A549 (cell line): ENCODE data around the gene PRRT4.

Source experiments
- CEBPB ChIP-seq, 2 experiments: fragments of >200 bp in 1 of 2; sonication (Bioruptor Twin) in 1 of 2; formaldehyde crosslinking in 1 of 2; IDR thresholded peaks; 2 replicates each; pipeline ENCODE4 v1.6.1; 2012 to 2016
- MAFK ChIP-seq: fragments of 450-650 bp; IDR thresholded peaks from 2 replicates; pipeline ENCODE4 v1.6.1; 2014; ENCODE audit not compliant: partially characterized antibody
- POLR2A ChIP-seq: IDR thresholded peaks from 2 replicates; pipeline ENCODE4 v1.6.1; 2012; ENCODE audit warnings: mild to moderate bottlenecking, low read length
- TF ChIP-seq, protein P1 (sequence below): fragments of >200 bp; sonication (Bioruptor Twin); formaldehyde crosslinking; IDR thresholded peaks from 3 replicates; pipeline ENCODE4 v1.5.1; 2016
- TF ChIP-seq, protein P2 (sequence below): fragments of 150-350 bp; IDR thresholded peaks from 2 replicates; pipeline ENCODE4 v1.6.1; 2014; ENCODE audit warnings: low read depth, mild to moderate bottlenecking, low read length
- TF ChIP-seq, protein P3 (sequence below): fragments of 200-600 bp; sonication (generic); IDR thresholded peaks from 2 replicates; pipeline ENCODE4 v1.6.1; 2016; ENCODE audit warnings: antibody characterized with exemption, mild to moderate bottlenecking, moderate library complexity
- TF ChIP-seq, protein P4 (sequence below): IDR thresholded peaks from 2 replicates; pipeline ENCODE4 v1.6.1; 2012

DNA sequence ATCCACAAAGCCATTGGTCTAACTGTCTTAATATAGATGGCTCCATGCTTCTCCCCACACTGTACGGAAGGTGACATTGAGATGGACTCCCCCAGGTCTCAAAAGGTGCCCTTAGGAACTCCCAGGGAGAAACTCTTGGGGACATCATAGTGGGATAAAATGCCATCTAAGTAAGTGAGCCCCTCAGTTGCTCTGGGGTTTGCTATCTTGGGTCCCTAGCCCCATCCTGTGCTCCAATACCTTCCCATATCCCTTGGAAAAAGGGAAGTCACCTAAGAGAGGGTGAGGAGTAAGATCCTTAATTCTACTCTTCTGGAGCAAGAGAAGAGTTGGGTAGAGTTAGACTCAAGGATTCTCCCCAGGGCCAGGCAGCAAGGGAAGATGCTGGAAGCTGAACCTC is 7.9 kb downstream of the PRRT4 start:
- no peak for TF ChIP-seq CEBPB (IDR thresholded peaks at IDR 0.05)
- TF ChIP-seq, protein P1, sequence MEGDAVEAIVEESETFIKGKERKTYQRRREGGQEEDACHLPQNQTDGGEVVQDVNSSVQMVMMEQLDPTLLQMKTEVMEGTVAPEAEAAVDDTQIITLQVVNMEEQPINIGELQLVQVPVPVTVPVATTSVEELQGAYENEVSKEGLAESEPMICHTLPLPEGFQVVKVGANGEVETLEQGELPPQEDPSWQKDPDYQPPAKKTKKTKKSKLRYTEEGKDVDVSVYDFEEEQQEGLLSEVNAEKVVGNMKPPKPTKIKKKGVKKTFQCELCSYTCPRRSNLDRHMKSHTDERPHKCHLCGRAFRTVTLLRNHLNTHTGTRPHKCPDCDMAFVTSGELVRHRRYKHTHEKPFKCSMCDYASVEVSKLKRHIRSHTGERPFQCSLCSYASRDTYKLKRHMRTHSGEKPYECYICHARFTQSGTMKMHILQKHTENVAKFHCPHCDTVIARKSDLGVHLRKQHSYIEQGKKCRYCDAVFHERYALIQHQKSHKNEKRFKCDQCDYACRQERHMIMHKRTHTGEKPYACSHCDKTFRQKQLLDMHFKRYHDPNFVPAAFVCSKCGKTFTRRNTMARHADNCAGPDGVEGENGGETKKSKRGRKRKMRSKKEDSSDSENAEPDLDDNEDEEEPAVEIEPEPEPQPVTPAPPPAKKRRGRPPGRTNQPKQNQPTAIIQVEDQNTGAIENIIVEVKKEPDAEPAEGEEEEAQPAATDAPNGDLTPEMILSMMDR = no peak
- TF ChIP-seq, protein P2, sequence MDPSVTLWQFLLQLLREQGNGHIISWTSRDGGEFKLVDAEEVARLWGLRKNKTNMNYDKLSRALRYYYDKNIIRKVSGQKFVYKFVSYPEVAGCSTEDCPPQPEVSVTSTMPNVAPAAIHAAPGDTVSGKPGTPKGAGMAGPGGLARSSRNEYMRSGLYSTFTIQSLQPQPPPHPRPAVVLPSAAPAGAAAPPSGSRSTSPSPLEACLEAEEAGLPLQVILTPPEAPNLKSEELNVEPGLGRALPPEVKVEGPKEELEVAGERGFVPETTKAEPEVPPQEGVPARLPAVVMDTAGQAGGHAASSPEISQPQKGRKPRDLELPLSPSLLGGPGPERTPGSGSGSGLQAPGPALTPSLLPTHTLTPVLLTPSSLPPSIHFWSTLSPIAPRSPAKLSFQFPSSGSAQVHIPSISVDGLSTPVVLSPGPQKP = no peak
- TF ChIP-seq MAFK = no peak
- TF ChIP-seq, protein P3, sequence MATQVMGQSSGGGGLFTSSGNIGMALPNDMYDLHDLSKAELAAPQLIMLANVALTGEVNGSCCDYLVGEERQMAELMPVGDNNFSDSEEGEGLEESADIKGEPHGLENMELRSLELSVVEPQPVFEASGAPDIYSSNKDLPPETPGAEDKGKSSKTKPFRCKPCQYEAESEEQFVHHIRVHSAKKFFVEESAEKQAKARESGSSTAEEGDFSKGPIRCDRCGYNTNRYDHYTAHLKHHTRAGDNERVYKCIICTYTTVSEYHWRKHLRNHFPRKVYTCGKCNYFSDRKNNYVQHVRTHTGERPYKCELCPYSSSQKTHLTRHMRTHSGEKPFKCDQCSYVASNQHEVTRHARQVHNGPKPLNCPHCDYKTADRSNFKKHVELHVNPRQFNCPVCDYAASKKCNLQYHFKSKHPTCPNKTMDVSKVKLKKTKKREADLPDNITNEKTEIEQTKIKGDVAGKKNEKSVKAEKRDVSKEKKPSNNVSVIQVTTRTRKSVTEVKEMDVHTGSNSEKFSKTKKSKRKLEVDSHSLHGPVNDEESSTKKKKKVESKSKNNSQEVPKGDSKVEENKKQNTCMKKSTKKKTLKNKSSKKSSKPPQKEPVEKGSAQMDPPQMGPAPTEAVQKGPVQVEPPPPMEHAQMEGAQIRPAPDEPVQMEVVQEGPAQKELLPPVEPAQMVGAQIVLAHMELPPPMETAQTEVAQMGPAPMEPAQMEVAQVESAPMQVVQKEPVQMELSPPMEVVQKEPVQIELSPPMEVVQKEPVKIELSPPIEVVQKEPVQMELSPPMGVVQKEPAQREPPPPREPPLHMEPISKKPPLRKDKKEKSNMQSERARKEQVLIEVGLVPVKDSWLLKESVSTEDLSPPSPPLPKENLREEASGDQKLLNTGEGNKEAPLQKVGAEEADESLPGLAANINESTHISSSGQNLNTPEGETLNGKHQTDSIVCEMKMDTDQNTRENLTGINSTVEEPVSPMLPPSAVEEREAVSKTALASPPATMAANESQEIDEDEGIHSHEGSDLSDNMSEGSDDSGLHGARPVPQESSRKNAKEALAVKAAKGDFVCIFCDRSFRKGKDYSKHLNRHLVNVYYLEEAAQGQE = no peak
- no peak for TF ChIP-seq POLR2A
- TF ChIP-seq, protein P4, sequence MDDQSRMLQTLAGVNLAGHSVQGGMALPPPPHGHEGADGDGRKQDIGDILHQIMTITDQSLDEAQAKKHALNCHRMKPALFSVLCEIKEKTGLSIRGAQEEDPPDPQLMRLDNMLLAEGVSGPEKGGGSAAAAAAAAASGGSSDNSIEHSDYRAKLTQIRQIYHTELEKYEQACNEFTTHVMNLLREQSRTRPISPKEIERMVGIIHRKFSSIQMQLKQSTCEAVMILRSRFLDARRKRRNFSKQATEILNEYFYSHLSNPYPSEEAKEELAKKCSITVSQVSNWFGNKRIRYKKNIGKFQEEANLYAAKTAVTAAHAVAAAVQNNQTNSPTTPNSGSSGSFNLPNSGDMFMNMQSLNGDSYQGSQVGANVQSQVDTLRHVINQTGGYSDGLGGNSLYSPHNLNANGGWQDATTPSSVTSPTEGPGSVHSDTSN = no peak
